Body of pancreas (tissue), 4 donors: ENCODE measurements around the gene NCOA3. TPM values are rescaled to one million over a fixed set of nuclear protein-coding genes. Genes with fewer than 3 reads are reported as not detected.

Experiments used
- ATAC-seq: fragments of 150-250 bp; one replicate; pipeline ENCODE4 v1.9.1; 2016
- DNase-seq, 4 donors: peaks; one replicate each; pipeline ENCODE4 v3.0.0-alpha.2; 2019
- H3K27ac ChIP-seq, 4 donors: fragments of 200-600 bp; sonication (generic); 1 replicate in 3 of 4; 2 replicates in 1 of 4; pipeline versions ENCODE4 v1.5.1 to v1.6.1; 2016 to 2019; ENCODE audit warnings: mild to moderate bottlenecking in 1 of 4, mixed read lengths in 1 of 4, moderate library complexity in 1 of 4
- H3K27me3 ChIP-seq, 2 donors: fragments of 200-600 bp; sonication (generic); one replicate each; pipeline ENCODE4 v1.6.0; 2016; ENCODE audit warnings: mild to moderate bottlenecking in 1 of 2
- H3K36me3 ChIP-seq, 2 donors: fragments of 200-600 bp; sonication (generic); replicated peaks in 1 of 2; 2 replicates each; pipeline ENCODE4 v1.5.1; 2016; ENCODE audit warnings: low read depth in 2 of 2; ENCODE audit not compliant: insufficient read depth in 1 of 2
- H3K4me1 ChIP-seq: fragments of 200-600 bp; sonication (generic); one replicate; pipeline ENCODE4 v1.6.0; 2016
- H3K4me3 ChIP-seq, 2 donors: fragments of 200-600 bp; sonication (generic); 1 replicate in 1 of 2; 2 replicates in 1 of 2; pipeline ENCODE4 v1.5.1; 2016 to 2019
- H3K9me3 ChIP-seq, 3 donors: fragments of 200-600 bp; sonication (generic); 1 replicate in 2 of 3; 2 replicates in 1 of 3; pipeline ENCODE4 v1.5.1; 2016
- CTCF ChIP-seq, 7 experiments: fragments of 450-650 bp in 4 of 7; fragments of 200-600 bp in 3 of 7; sonication (generic) in 3 of 7; IDR thresholded peaks; one replicate each; pipeline ENCODE4 v1.5.1; 2016 to 2019; ENCODE audit warnings: antibody characterized with exemption in 7 of 7
- POLR2A ChIP-seq, 3 donors: fragments of 450-650 bp; IDR thresholded peaks; one replicate each; pipeline ENCODE4 v1.6.1; 2016; ENCODE audit warnings: antibody characterized with exemption in 3 of 3, mild to moderate bottlenecking in 2 of 3
- WGBS, 2 donors: methylation state at CpG; one replicate each; pipeline ENCODE4 v1.1.5; 2017; 5-methylcytosine and 5-hydroxymethylcytosine counted together
- intact Hi-C: fragments of 100-400 bp; cut with DNase I; formaldehyde crosslinking; loops from one replicate; pipeline ENCODE4 v1.15.1; 2023
- total RNA-seq, 2 donors: library from RNA; depleted of rRNA; stranded (reverse); fragments of >200 nt; gene quantifications; one replicate each; pipeline ENCODE4 v1.1.0, GENCODE V29; 2016

NCOA3 gene
- 10 to 100 TPM; 14.8 to 17.1 TPM for total RNA-seq

GRCh38 chr20:47501482-47502270 is at the start of gene NCOA3:
TSS of gene NCOA3 (plus strand) at chr20:47501887. CDS start at chr20:47622248, 120,361 bp downstream.
- Histone ChIP-seq H3K36me3 (no peaks in the 10 kb centered on the region), H3K27me3 (no peaks in the 10 kb centered on the region), H3K4me3 (peak within 1 kb of the TSS; percentile 68 to 92), H3K4me1 (peaks cover 26% of the 10 kb centered on the region), H3K9me3 (no peaks in the 10 kb centered on the region), H3K27ac (peak within 1 kb of the TSS; percentile 78 to 92 (median 86))
- DNase-seq (peak; percentile 94 to 98 (median 96)), ATAC-seq (peak; percentile 97)
- 0 to 1% methylated on average over 58 to 71 of the region's 74 CpGs for WGBS, 2 donors
- intact Hi-C loops = no loop called here
- TF ChIP-seq POLR2A (IDR thresholded peaks at IDR 0.05) (peak; percentile 94 to 99 (median 99)), CTCF (IDR thresholded peaks at IDR 0.05) (peak; percentile 37 to 83 (median 66))

GRCh38 chr20:47452736-47453161 is 48.9 kb upstream of the NCOA3 start:
- DNase-seq (no peak), ATAC-seq (no peak)
- H3K9me3 ChIP-seq = no peaks in the 10 kb centered on the region
- H3K27ac ChIP-seq = no peak overlapping the region
- H3K27me3 ChIP-seq = no peaks in the 10 kb centered on the region
- peaks cover 7% of the 10 kb centered on the region for H3K4me1 ChIP-seq
- WGBS, 2 donors = 86 to 100% methylated on average over 1 of the region's 1 CpG
- H3K36me3 ChIP-seq = no peaks in the 10 kb centered on the region
- H3K4me3 ChIP-seq = no peak overlapping the region
- TF ChIP-seq CTCF (IDR thresholded peaks at IDR 0.05) = no peak
- no peak for TF ChIP-seq POLR2A (IDR thresholded peaks at IDR 0.05)
- intact Hi-C loops = no loop called here

GRCh38 chr20:47453167-47453782 is 48.4 kb upstream of the NCOA3 start:
- H3K9me3 ChIP-seq = no peaks in the 10 kb centered on the region
- no peaks in the 10 kb centered on the region for H3K36me3 ChIP-seq
- H3K4me1 ChIP-seq = peaks cover 7% of the 10 kb centered on the region
- 74 to 80% methylated on average over 4 of the region's 4 CpGs for WGBS, 2 donors
- H3K27ac ChIP-seq = no peak overlapping the region
- H3K27me3 ChIP-seq = no peaks in the 10 kb centered on the region
- TF ChIP-seq CTCF (IDR thresholded peaks at IDR 0.05) = no peak
- no peak for TF ChIP-seq POLR2A (IDR thresholded peaks at IDR 0.05)
- no peak for DNase-seq
- intact Hi-C loops = no loop called here
- ATAC-seq = no peak
- H3K4me3 ChIP-seq = no peak overlapping the region

GRCh38 chr20:47454298-47455132 is 47.2 kb upstream of the NCOA3 start:
- DNase-seq (no peak), ATAC-seq (no peak)
- no peak overlapping the region for H3K4me3 ChIP-seq
- H3K9me3 ChIP-seq = no peaks in the 10 kb centered on the region
- TF ChIP-seq POLR2A (IDR thresholded peaks at IDR 0.05) = no peak
- no peak for TF ChIP-seq CTCF (IDR thresholded peaks at IDR 0.05)
- peaks cover 7% of the 10 kb centered on the region for H3K4me1 ChIP-seq
- no peak overlapping the region for H3K27ac ChIP-seq
- intact Hi-C loops = no loop called here
- 87 to 88% methylated on average over 10 of the region's 10 CpGs for WGBS, 2 donors
- H3K27me3 ChIP-seq = no peaks in the 10 kb centered on the region
- no peaks in the 10 kb centered on the region for H3K36me3 ChIP-seq
